Panc1 (cell line): ENCODE results near the gene RNPS1.

Experiments
- CTCF ChIP-seq: fragments of 450-650 bp; IDR thresholded peaks from 2 replicates; pipeline ENCODE4 v1.5.1; 2017; ENCODE audit warnings: mild to moderate bottlenecking
- POLR2AphosphoS5 ChIP-seq: IDR thresholded peaks from 2 replicates; pipeline ENCODE4 v1.6.1; 2012; ENCODE audit warnings: mild to moderate bottlenecking, low read depth, low read length, moderate library complexity
- SIN3A ChIP-seq: IDR thresholded peaks from 2 replicates; pipeline ENCODE4 v1.6.1; 2012; ENCODE audit warnings: low read depth, mild to moderate bottlenecking, low read length, moderate library complexity, borderline replicate concordance; ENCODE audit not compliant: insufficient read depth
- TCF7L2 ChIP-seq: IDR thresholded peaks from 2 replicates; pipeline ENCODE4 v1.6.1; 2011; ENCODE audit warnings: mild to moderate bottlenecking, low read depth, low read length, inconsistent platforms

GRCh38 chr16:2280461-2280860, 12.5 kb upstream of the RNPS1 start:
- TF ChIP-seq CTCF (no peak), TCF7L2 (no peak), POLR2AphosphoS5 (no peak), SIN3A (no peak)
